ENCODE data around the gene ISOC1. TPM values are rescaled to one million over a fixed set of nuclear protein-coding genes. Genes with fewer than 3 reads are reported as not detected.

The ISOC1 gene
- total and polyA plus RNA-seq, 2 of the 13 experiments (the other 11 are each of a cell fraction or from before 2014, with no cell fraction given), result 25.7 to 51.3 TPM

- TF ChIP-seq ZNF382 (CRISPR knock-in tag; IDR thresholded peaks at IDR 0.05; ENCODE audit: borderline replicate concordance), result no peak
- TF ChIP-seq, protein P1, sequence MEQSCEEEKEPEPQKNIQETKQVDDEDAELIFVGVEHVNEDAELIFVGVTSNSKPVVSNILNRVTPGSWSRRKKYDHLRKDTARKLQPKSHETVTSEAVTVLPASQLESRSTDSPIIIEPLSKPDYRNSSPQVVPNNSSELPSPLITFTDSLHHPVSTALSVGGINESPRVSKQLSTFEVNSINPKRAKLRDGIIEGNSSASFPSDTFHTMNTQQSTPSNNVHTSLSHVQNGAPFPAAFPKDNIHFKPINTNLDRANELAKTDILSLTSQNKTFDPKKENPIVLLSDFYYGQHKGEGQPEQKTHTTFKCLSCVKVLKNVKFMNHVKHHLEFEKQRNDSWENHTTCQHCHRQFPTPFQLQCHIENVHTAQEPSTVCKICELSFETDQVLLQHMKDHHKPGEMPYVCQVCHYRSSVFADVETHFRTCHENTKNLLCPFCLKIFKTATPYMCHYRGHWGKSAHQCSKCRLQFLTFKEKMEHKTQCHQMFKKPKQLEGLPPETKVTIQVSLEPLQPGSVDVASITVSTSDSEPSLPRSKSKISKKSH (CRISPR knock-in tag; IDR thresholded peaks at IDR 0.05; ENCODE audit: borderline replicate concordance), result no peak
- no peak for TF ChIP-seq ZFP37 (CRISPR knock-in tag; IDR thresholded peaks at IDR 0.05; ENCODE audit: borderline replicate concordance)
Observed at GRCh38 chr5:129120158-129120581, 25.6 kb downstream of the ISOC1 start (continued).

- DNase-seq (ENCODE audit: low spot score), result no peak
- in situ Hi-C loops (cut with HindIII; ENCODE audit: extremely low pct_ligation_motif_present, low pct_unique_long_range_greater_than_20kb), result loop anchor here (25.0 kb wide), 1 partner anchor 910 kb away; no protein-coding TSS in a partner anchor
Observed at GRCh38 chr5:129122560-129122959, 28.0 kb downstream of the ISOC1 start.

More at GRCh38 chr5:129122560-129122959, 28.0 kb downstream of the ISOC1 start:
- H3K27ac ChIP-seq (ENCODE audit: extremely low read length, insufficient read depth, low read length), result no peak overlapping the region
- ChIA-PET CTCF (ENCODE audit: low intra/inter-chr PET ratio, low total read pairs) (no interaction called here), POLR2A (no interaction called here)
- TF ChIP-seq POLR2G (IDR thresholded peaks at IDR 0.05; ENCODE audit: low read depth, low read length), result no peak
- no peak for TF ChIP-seq ZNF747 (CRISPR knock-in tag; IDR thresholded peaks at IDR 0.05; ENCODE audit: borderline replicate concordance)
- no peak for TF ChIP-seq GFI1 (CRISPR knock-in tag; IDR thresholded peaks at IDR 0.05; ENCODE audit: borderline replicate concordance)
- no peak for TF ChIP-seq TERF1 (CRISPR knock-in tag; IDR thresholded peaks at IDR 0.05)
- no peak for FAIRE-seq
- no TSS peak for BruUV-seq (replicated peaks)
- H3K4me3 ChIP-seq (replicated peaks in 1 of 3; ENCODE audit: insufficient read depth in 1 of 3, low read depth in 2 of 3, low read length in 3 of 3), result no peak overlapping the region
- no peaks in the 10 kb centered on the region for H3K27me3 ChIP-seq (ENCODE audit: control insufficient read depth in 1 of 2, insufficient read depth in 2 of 2, low read length in 2 of 2)
- H3K9ac ChIP-seq (ENCODE audit: insufficient read depth, low read depth, low read length), result no peak overlapping the region
- no peaks in the 10 kb centered on the region for H3K9me3 ChIP-seq (ENCODE audit: low read length)
- H4K20me1 ChIP-seq (ENCODE audit: insufficient read depth, low read length), result no peaks in the 10 kb centered on the region
- no peak overlapping the region for H3K4me2 ChIP-seq (ENCODE audit: low read depth, low read length)
- no peak for ATAC-seq
- intact Hi-C loops (cut with micrococcal nuclease; ENCODE audit: unreplicated experiment), result no loop called here
- H3K36me3 ChIP-seq (replicated peaks in 1 of 2; ENCODE audit: control insufficient read depth in 1 of 2, insufficient read depth in 2 of 2, low read length in 2 of 2), result no peaks in the 10 kb centered on the region
- no peak overlapping the region for H2AFZ ChIP-seq (ENCODE audit: low read length)
- no peaks in the 10 kb centered on the region for H3K4me1 ChIP-seq (ENCODE audit: insufficient read depth, low read length)
- no peaks in the 10 kb centered on the region for H3K79me2 ChIP-seq (ENCODE audit: insufficient read depth, low read length)
